K562 (cell line): Measurements from ENCODE around the gene F2RL2. TPM values are rescaled to one million over a fixed set of nuclear protein-coding genes. Genes with fewer than 3 reads are reported as not detected.

ENCODE experiments used
- C11orf30 ChIP-seq: fragments of 450-650 bp; IDR thresholded peaks from 2 replicates; pipeline ENCODE4 v1.6.1; 2016; ENCODE audit warnings: low read depth, mild to moderate bottlenecking
- CHD2 ChIP-seq: IDR thresholded peaks from 2 replicates; pipeline ENCODE4 v1.6.1; 2011; ENCODE audit warnings: low read depth, low read length
- CUX1 ChIP-seq: fragments of 200-800 bp; sonication (Bioruptor generic); IDR thresholded peaks from 2 replicates; pipeline ENCODE4 v1.6.1; 2016; ENCODE audit warnings: missing genetic modification characterization, missing compliant biosample characterization
- E2F8 ChIP-seq: fragments of 450-650 bp; IDR thresholded peaks from 2 replicates; pipeline ENCODE4 v1.7.1; 2018; ENCODE audit warnings: mild to moderate bottlenecking, low read depth; ENCODE audit not compliant: partially characterized antibody
- HDAC3 ChIP-seq: fragments of 450-650 bp; IDR thresholded peaks from 2 replicates; pipeline ENCODE4 v1.6.1; 2018; ENCODE audit warnings: borderline replicate concordance, mild to moderate bottlenecking, moderate library complexity; ENCODE audit not compliant: partially characterized antibody
- KDM4B ChIP-seq, 2 experiments: fragments of 450-650 bp in 1 of 2; sonication (generic) in 1 of 2; IDR thresholded peaks; 2 replicates each; pipeline ENCODE4 v1.6.1; 2016 to 2017; ENCODE audit warnings: borderline replicate concordance in 2 of 2, antibody characterized with exemption in 1 of 2, low read depth in 1 of 2, mild to moderate bottlenecking in 1 of 2
- KLF1 ChIP-seq: fragments of 450-650 bp; IDR thresholded peaks from 2 replicates; pipeline ENCODE4 v1.6.1; 2016; ENCODE audit warnings: missing genetic modification characterization, missing compliant biosample characterization
- MAFG ChIP-seq: fragments of 450-650 bp; conservative IDR thresholded peaks from 2 replicates; pipeline ENCODE4 v1.6.1; 2016; ENCODE audit warnings: missing genetic modification characterization, missing compliant biosample characterization
- MTA1 ChIP-seq: fragments of 450-650 bp; IDR thresholded peaks from 2 replicates; pipeline ENCODE4 v1.6.1; 2017; ENCODE audit warnings: borderline replicate concordance
- PHF8 ChIP-seq: fragments of 200-600 bp; sonication (generic); IDR thresholded peaks from 2 replicates; pipeline ENCODE4 v1.6.1; 2012; ENCODE audit warnings: mixed run types, mild to moderate bottlenecking, inconsistent platforms, low read length, moderate library complexity, borderline replicate concordance
- PRDM10 ChIP-seq: fragments of 450-650 bp; IDR thresholded peaks from 2 replicates; pipeline ENCODE4 v1.6.1; 2018; ENCODE audit not compliant: partially characterized antibody
- STAG1 ChIP-seq: sonication (generic); formaldehyde crosslinking; IDR thresholded peaks from 2 replicates; pipeline ENCODE4 v1.5.0; 2020; ENCODE audit warnings: missing genetic modification reagents, borderline replicate concordance
- polyA plus RNA-seq, 8 experiments: library from polyadenylated mRNA; depleted of rRNA in 4 of 8; stranded (reverse) in 5 of 8; unstranded in 3 of 8; fragments of >200 nt; fragmentation: Nextera tagmentation in 2 of 8; fragmentation: Illumina TruSeq in 1 of 8; extraction: Ambion mirVana in 2 of 8; extraction: Trizol in 1 of 8; gene quantifications; 2 replicates each; pipeline versions ENCODE4 v1.2.1 to v1.2.3, GENCODE V29; 2011 to 2014; ENCODE audit warnings: inconsistent platforms in 1 of 8, missing spikeins in 1 of 8
- total RNA-seq, 7 experiments: library from RNA; depleted of rRNA in 6 of 7; stranded (reverse); fragments of >200 nt in 6 of 7; fragmentation: Illumina TruSeq in 2 of 7; extraction: Trizol in 2 of 7; gene quantifications; 2 replicates each; pipeline versions ENCODE4 v1.2.1 to v1.2.3, GENCODE V29; 2011 to 2021; ENCODE audit warnings: low replicate concordance in 1 of 7
- TF ChIP-seq, protein P1 (sequence below): fragments of 200-400 bp; formaldehyde crosslinking; IDR thresholded peaks from 2 replicates; pipeline ENCODE4 v1.6.1; 2017; ENCODE audit warnings: mild to moderate bottlenecking, low read depth, low read length, moderate library complexity

Gene F2RL2
- total and polyA plus RNA-seq, 9 of the 15 experiments (the other 6 are each of a cell fraction or from before 2014, with no cell fraction given) = 0.03 to 0.12 (median 0.06) TPM; not detected in 3

DNA sequence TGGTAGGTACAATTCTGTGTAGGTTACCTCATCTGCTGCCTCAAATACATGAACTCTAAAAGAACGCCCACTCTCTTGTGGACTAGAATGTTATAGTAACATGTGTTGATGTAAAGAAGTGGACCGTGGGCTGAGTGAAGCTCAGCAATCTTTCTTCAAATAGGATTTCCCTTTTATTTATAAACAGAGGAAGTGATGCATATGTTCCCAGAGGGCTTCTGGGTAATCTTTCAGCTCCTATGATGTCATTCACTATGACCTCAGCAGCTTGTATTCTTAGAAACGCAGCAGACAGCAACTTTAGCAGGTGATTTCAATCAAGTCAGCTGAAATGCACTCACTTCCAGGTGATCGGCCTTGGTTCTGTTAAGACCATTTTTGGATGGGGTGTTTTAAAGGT lies 14.4 kb downstream of the F2RL2 start (continued):
- TF ChIP-seq E2F8 (no peak), MTA1 (no peak), STAG1 (CRISPR knock-in tag) (no peak), KDM4B (IDR thresholded peaks at IDR 0.05; ENCODE audit: borderline replicate concordance in 2 of 2, low read depth in 1 of 2) (no peak), PRDM10 (no peak), MAFG (tag) (0 out of 2 replicates have a peak, but pooled peaks have one; percentile 17), KLF1 (no peak), CHD2 (no peak), HDAC3 (no peak), CUX1 (CRISPR knock-in tag) (no peak), PHF8 (no peak), C11orf30 (peak; percentile 40)
- TF ChIP-seq, protein P1, sequence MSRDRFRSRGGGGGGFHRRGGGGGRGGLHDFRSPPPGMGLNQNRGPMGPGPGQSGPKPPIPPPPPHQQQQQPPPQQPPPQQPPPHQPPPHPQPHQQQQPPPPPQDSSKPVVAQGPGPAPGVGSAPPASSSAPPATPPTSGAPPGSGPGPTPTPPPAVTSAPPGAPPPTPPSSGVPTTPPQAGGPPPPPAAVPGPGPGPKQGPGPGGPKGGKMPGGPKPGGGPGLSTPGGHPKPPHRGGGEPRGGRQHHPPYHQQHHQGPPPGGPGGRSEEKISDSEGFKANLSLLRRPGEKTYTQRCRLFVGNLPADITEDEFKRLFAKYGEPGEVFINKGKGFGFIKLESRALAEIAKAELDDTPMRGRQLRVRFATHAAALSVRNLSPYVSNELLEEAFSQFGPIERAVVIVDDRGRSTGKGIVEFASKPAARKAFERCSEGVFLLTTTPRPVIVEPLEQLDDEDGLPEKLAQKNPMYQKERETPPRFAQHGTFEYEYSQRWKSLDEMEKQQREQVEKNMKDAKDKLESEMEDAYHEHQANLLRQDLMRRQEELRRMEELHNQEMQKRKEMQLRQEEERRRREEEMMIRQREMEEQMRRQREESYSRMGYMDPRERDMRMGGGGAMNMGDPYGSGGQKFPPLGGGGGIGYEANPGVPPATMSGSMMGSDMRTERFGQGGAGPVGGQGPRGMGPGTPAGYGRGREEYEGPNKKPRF = no peak
